ENCODE data around the gene PRPS1.

- TF ChIP-seq CTCF (IDR thresholded peaks at IDR 0.05) (no peak), EZH2 (IDR thresholded peaks at IDR 0.05) (no peak), EZH2phosphoT487 (IDR thresholded peaks at IDR 0.05) (no peak)
These were observed 39.1 kb downstream of the PRPS1 start for GRCh38 chrX:107667426-107667825.
